GM19351 (cell line): ENCODE data around the gene CLIC5.

Experiments
- ATAC-seq: cut with Tn5 transposase; IDR thresholded peaks from one replicate; pipeline ENCODE4 v1.9.1; 2021; ENCODE audit warnings: mild to moderate bottlenecking, moderate library complexity; ENCODE audit not compliant: unreplicated experiment

Gene CLIC5

DNA sequence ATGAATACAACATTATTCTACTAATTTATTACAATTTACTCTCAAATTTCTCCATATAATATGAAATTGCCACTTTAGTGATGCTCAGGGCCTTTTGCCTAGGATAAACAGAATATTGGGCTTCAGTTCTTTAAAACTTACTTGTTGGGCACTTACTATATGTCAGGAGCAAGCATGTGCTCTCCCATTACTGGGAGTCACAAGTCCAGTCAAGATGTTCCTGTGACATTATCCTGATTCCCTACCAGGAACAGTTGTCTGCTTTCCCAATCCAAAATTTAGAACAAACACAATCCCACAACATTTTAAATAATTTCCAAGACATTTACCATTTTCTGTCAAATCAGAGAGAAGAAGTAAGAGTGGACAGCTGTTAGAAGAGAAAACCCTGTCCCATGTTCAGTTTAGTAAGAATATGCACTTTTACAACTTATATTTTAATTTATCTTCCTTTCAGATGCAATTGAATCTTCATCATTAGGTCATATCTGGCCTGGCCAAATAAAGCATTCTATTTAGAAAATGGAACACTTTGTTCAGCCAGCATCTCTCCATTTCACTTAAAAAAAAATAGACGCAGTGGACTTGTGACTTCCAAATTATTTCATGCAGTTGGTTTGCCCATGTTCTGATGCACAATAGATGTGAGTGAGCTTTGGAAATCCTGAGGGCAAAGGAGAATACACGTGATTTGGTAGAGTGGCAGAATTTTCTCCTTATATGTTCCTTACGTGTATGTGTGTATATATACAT is 159.8 kb downstream of the CLIC5 start:
- ATAC-seq: no peak

- no peak for ATAC-seq
Measured at GRCh38 chr6:45854149-45854742, 161.4 kb downstream of the CLIC5 start.

DNA sequence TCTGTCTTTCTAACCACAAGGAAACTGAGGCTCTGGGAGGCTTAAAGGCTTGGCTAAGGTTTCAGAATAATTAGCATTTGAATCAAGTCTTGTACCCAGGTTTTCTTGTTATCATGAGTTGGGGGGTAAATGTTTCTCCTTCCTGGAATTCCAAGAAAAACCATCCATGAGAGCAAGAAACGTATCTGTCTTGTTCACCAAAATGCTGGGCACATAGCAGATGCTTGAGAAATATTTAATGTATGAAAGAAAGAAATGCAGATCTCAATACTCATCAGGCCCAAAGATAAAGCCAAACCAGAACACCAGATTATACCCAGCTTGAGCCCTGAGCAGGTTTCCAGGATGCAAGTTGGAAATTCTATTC is 164.6 kb downstream of the CLIC5 start:
- ATAC-seq: no peak

DNA sequence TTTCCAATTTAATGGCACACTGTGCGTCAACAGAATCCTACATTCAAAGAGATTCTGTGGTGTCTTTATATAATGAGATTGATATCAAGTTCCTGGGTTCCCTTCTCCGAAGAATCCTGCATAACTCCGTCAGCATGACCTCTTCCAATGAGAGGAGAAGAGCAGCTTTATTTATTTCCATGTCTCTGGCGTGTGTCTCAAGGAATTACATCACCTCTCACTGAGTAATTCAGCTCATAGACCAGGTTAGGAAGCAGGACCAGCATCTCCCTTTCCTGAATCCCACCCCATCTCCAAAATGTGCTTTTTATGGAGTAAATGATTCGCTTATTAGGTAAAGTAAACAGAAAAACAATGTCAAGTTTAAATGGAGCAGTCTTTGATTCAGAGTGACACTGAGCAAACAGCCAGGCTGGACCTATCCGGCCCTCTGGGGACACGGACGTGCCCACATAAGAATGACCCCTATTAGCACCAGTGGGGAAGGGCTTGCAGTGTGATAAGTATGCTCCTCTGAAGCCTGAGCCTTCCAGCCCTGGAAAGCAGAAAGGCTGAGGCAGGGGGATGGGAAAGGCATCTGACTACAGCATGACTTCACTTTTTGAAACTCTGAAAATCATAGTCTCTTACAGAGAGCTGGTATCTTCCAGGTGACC is 165.2 kb downstream of the CLIC5 start:
- ATAC-seq: no peak

- ATAC-seq: no peak
Measured at GRCh38 chr6:45845567-45845966, 170.1 kb downstream of the CLIC5 start.

DNA sequence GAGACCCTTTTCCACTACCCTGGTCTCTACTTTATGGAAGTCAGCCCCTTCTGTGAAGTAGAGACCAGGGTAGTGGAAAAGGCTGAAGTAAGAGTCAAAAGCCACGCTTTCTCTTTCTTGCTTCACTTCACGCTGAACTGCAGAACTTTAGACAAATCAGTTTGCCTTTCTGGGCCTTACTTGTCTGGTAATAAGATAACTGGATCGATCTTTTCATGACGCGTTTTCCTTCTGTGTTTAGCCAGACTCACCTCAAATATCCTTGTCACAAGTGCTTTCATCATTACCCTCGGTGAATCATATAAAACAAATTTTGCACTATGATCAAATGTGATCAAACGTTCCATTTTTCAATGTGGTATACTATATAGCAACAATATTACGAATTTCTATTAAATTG is 170.7 kb downstream of the CLIC5 start:
- no peak for ATAC-seq

DNA sequence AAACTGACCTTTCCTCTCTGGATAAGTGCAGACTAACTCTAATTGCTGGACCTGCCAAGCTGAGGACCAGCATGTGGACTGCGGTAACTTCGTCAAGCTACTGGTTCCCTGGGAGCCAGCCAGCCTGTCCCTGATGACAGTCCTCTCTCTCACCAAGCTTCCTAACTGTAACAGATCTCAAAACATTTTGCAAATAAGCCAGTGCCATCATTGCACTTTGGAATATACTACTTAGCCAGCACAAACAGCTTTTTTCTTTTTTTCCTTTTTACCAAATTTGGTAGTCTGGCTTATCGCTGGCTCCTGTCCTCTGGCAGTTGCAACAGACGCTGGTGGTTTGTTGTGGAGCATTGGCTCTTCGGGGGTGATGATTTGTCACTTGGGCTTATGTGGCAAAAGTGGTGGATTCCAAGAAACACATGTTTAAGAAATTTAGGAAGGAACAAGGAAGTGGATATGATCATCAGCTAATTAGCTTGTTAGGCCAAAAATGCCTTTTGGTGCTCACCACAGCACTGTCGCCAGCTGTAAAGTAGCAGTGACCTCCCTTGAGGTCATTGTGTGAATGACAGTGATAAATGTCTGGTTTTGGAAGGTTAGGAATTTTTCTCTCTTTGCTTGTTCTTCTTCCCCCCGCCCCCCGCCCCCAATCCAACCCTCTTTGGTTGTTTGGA is 171.7 kb downstream of the CLIC5 start:
- ATAC-seq: no peak

DNA sequence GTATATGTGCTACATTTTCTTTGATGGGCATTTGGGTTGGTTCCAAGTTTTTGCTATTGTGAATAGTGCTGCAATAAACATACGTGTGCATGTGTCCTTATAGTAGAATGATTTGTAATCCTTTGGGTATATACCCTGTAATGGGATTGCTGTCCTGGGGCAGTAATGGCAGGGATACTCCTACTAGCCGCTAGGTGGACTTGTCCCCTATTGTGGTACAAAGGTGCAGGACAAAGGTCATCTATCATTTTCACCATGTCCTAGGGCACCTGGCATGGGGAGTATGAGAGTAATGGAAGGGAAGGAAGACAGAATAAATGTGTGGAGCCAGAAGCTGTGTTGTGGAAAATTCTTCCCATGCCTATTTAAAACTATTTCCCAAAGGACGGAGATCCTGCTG is 174.6 kb downstream of the CLIC5 start:
- no peak for ATAC-seq

GRCh38 chr6:45838996-45839395 is 176.7 kb downstream of the CLIC5 start:
- no peak for ATAC-seq

DNA sequence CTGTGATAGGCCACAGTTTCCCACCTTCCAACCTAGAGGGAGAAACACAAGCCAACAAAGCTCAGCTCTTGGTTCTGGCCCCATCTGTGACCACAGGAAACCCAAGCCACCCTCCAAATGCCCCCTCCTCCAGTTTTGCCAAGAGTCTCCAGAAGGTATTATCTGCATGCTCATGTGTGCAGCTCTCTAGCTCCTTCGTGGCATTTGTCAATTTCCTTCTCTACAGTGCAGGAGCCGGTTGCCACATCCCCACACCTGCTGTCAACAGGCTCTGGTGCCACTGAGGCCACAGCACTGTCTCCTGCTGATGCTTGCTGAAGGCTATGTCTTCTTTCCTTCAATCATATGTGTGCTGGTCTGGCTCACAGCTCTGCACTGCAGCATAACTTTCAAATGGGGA is 177.2 kb downstream of the CLIC5 start:
- ATAC-seq: no peak

DNA sequence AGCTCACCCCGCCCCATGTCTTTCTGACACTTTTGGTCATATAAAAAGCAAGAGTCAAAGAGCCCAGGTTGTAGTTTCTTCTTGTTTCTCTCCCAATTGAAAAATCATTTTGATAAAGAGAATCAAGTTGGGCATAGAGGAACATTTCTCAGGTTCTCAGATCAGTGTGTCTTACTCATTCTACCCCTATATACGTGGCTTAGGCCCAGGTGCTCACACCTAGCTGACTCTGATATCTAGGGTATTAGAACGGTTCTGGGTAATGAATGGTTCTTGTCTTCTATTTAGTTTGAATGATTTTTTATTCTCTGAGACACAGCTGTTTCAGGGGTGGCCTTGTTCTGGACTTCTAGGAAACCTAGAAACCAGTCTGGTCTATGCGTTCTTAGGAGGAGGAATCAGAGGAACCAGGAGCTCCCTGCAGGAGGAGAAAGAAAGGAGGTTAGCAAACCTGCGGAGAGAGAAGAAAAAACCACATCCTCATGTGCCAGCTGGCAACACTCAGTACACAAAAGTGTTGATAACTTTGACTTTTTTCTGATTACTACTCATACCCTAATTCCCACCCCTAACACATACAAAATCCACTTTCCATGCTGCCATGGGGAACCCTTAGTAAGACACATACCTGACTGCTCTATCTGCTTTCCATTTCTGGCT is 178.0 kb downstream of the CLIC5 start:
- no peak for ATAC-seq

GRCh38 chr6:45836984-45837383 is 178.7 kb downstream of the CLIC5 start:
- ATAC-seq: no peak

- no peak for ATAC-seq
Measured at GRCh38 chr6:45836438-45836824, 179.2 kb downstream of the CLIC5 start.

DNA sequence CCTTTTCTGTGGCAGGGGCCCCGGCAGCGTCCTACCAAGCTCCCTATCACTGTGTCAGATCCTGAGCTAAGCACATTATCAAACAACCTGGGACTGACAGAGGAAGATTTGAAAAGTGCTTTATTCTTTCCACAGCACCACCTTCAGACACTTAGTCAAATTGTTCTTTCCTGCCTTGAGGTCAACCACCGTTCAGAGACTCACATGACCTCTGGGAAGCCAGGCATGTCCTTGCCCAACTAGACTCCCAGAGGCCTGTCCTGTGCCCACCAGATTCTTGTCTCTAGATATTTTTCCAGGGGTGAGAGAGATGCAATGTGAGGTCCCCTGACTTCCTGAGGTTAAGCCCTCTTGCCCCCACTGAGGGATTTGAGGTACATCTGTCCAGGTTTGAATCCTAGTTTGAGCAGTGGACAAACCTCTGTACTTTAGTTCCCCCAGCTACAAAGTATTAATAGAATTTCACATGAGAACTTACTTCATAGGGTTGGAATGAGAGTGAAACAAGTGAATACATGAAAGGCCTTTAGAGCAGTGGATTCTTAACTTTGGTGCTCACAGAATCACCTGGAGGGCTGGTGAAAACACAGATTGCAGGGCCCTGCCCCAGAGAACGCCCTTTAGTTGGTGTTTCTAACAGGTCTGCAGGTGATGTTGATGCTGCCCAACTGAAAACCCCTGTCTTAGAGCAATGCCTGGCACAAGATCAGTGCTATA is 179.8 kb downstream of the CLIC5 start:
- ATAC-seq: no peak

- no peak for ATAC-seq
Measured at GRCh38 chr6:45832063-45832462, 183.6 kb downstream of the CLIC5 start.
